Stimulated activated CD4-positive, alpha-beta T cell treated with anti-CD3 and anti-CD28 coated beads, Interleukin-12 subunit alpha, Interleukin-12 subunit beta, amount 100 ng/mL, for 24 hours (primary cell): ENCODE measurements around the gene UXT.
"Not testable (repeated sequence)": the region's sequence is repeated elsewhere in the genome, so short reads cannot be mapped to it uniquely, and the experiment has no call there.

Experiments used
- DNase-seq, 2 experiments: peaks; one replicate each; pipeline ENCODE4 v3.0.0-alpha.2; 2020; ENCODE audit warnings: low read depth in 2 of 2

The UXT gene

DNA sequence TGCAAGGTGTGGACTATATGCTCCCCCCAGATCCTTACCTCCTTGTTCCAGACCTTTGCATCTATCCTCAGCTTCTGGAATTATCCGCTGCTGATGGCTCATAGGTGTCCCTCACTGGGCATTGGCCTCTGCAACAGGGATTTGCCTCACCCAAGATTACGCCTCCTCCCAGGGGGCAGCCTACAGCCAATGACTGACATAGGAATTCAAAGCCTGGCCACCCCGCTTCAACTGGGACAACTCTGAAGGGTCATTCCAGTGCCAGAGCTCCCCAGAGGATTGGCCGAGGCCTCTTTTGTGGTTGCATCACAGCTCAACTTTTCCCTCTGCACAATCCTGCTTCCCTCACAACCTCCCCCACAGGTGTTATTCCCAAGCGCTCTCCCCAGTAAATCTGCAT lies 44.4 kb downstream of the UXT start:
- DNase-seq: no peak

- DNase-seq: no peak
These were observed 45.9 kb downstream of the UXT start for GRCh38 chrX:47613082-47613481.

DNA sequence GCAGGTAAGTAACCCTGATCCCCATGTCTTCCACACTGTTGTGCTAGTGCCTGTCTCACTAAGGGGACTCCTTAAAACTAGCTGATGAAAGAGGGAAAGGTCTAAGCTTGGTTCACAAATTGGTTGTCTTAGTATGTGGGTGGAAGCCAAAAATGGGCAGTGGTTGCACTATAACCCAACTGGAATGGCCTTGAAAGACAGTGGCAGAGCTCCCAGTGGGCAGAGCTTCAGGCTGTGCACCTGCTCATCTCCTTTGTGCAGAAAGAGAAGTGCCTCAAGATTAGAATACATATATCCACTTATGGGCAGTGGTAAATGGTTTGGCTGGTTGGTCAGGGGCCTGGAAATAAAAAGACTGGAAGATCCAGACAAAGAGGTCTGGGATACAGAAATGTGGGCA lies 46.6 kb downstream of the UXT start:
- DNase-seq: no peak

GRCh38 chrX:47611926-47612325 lies 47.1 kb downstream of the UXT start:
- DNase-seq: no peak

- DNase-seq: no peak
These were observed 47.5 kb downstream of the UXT start for GRCh38 chrX:47611489-47611888.

GRCh38 chrX:47610511-47610910 lies 48.5 kb downstream of the UXT start:
- no peak for DNase-seq

- DNase-seq: no peak
These were observed 50.7 kb downstream of the UXT start for GRCh38 chrX:47608130-47608810.

GRCh38 chrX:47607091-47607490 lies 51.9 kb downstream of the UXT start:
- no peak for DNase-seq

DNA sequence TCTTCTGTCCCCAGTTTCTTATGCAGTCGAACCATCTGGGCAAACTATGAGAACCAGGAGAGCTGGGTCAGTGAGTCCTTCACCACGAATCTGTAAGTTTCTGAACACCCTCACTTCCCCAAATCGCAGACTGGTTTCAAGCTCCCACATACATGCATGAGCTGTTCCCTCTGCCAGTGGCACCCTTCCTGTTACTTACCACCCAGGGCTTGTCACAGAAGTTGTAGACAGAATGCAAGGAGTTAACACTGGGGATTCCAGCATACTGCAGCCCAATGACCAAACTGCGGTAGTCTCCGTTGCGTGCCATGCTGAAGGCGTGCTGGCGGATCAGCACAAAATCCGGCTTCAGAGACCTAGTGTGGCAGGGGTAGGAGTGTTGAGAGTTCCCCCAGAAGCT lies 54.0 kb downstream of the UXT start:
- DNase-seq: no peak

DNA sequence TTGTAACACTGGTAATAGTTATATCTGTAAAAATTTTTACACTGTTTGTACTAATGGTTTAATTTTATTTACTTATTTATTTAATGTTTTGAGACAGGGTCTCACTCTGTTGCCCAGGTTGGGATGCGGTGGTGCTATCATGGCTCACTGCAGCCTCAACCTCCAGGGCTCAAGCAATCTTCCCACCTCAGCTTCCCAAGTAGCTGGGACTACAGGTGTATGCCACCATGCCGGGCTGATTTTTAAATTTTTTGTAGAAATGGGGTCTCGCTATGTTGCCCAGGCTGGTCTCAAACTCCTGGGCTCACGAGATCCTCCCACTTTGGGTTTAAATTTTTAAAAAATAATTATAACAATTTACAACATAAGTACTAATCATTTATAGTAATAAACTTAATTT lies 55.9 kb downstream of the UXT start:
- not testable (repeated sequence) for DNase-seq
